HuH-7 (cell line): ENCODE results near the gene SCIMP.
A peak's percentile ranks its signal among the peaks of the same experiment; 100 is the strongest.
"Not testable (repeated sequence)": the region's sequence is repeated elsewhere in the genome, so short reads cannot be mapped to it uniquely, and the experiment has no call there.

ENCODE experiments used
- DNase-seq: peaks from one replicate; pipeline ENCODE4 v3.0.0; 2011; ENCODE audit warnings: low spot score

The SCIMP gene

GRCh38 chr17:5237541-5238016 is 2.9 kb upstream of the SCIMP start:
- peak; percentile 58 for DNase-seq

GRCh38 chr17:5236938-5237540 is 2.4 kb upstream of the SCIMP start:
- DNase-seq = no peak

- not testable (repeated sequence) for DNase-seq
Measured at GRCh38 chr17:5233492-5233891, 1.2 kb downstream of the SCIMP start.

GRCh38 chr17:5226940-5227878 is 7.5 kb downstream of the SCIMP start:
- DNase-seq = no peak

GRCh38 chr17:5225668-5226457 is 8.8 kb downstream of the SCIMP start:
- no peak for DNase-seq

- not testable (repeated sequence) for DNase-seq
Measured at GRCh38 chr17:5221912-5222311, 12.7 kb downstream of the SCIMP start.

- DNase-seq = no peak
Measured at GRCh38 chr17:5220074-5220473, 14.6 kb downstream of the SCIMP start.

- DNase-seq = no peak
Measured at GRCh38 chr17:5219536-5219935, 15.1 kb downstream of the SCIMP start.

- not testable (repeated sequence) for DNase-seq
Measured at GRCh38 chr17:5217562-5217961, 17.1 kb downstream of the SCIMP start.

GRCh38 chr17:5211458-5211857 is 23.2 kb downstream of the SCIMP start:
- no peak for DNase-seq

GRCh38 chr17:5210614-5211252 is 23.9 kb downstream of the SCIMP start:
- DNase-seq = no peak

GRCh38 chr17:5210091-5210490 is 24.6 kb downstream of the SCIMP start:
- no peak for DNase-seq

- DNase-seq = no peak
Measured at GRCh38 chr17:5209396-5209795, 25.3 kb downstream of the SCIMP start.

- DNase-seq = no peak
Measured at GRCh38 chr17:5203908-5204294, 30.8 kb downstream of the SCIMP start.

- no peak for DNase-seq
Measured at GRCh38 chr17:5203178-5203907, 31.3 kb downstream of the SCIMP start.

- DNase-seq = no peak
Measured at GRCh38 chr17:5201011-5201410, 33.6 kb downstream of the SCIMP start.

GRCh38 chr17:5200360-5200759 is 34.3 kb downstream of the SCIMP start:
- DNase-seq = no peak

- DNase-seq = no peak
Measured at GRCh38 chr17:5198472-5198871, 36.2 kb downstream of the SCIMP start.

GRCh38 chr17:5194346-5194745 is 40.3 kb downstream of the SCIMP start:
- DNase-seq = no peak

GRCh38 chr17:5191541-5192417 is 42.9 kb downstream of the SCIMP start, which contains the start of gene ZNF594:
ZNF594 (minus strand) TSS chr17:5191868; CDS start chr17:5184256, 7,612 bp downstream.
- DNase-seq = peak; percentile 92
